K562 (cell line): Measurements from ENCODE around the gene ARL2. TPM values are rescaled to one million over a fixed set of nuclear protein-coding genes. Genes with fewer than 3 reads are reported as not detected.

ENCODE experiments used
- ARHGAP35 ChIP-seq: fragments of 450-650 bp; IDR thresholded peaks from 2 replicates; pipeline ENCODE4 v1.6.1; 2018; ENCODE audit not compliant: partially characterized antibody
- BRCA1 ChIP-seq, 2 experiments: fragments of 450-650 bp in 1 of 2; sonication (generic) in 1 of 2; formaldehyde crosslinking in 1 of 2; IDR thresholded peaks; 2 replicates each; pipeline versions ENCODE4 v1.5.0 to v1.6.1; 2017 to 2020; ENCODE audit warnings: mild to moderate bottlenecking in 1 of 2, missing genetic modification reagents in 1 of 2
- ETV5 ChIP-seq: sonication (generic); formaldehyde crosslinking; IDR thresholded peaks from 2 replicates; pipeline ENCODE4 v1.4.0; 2020; ENCODE audit warnings: low read depth, mild to moderate bottlenecking, missing genetic modification reagents
- ID3 ChIP-seq, 2 experiments: fragments of 250-450 bp in 1 of 2; fragments of 450-650 bp in 1 of 2; sonication (Bioruptor Pico) in 1 of 2; IDR thresholded peaks; 2 replicates each; pipeline versions ENCODE4 v1.6.1 to v1.8.0; 2016 to 2021; ENCODE audit warnings: mild to moderate bottlenecking in 2 of 2, moderate library complexity in 2 of 2, missing compliant biosample characterization in 1 of 2, missing genetic modification characterization in 1 of 2
- REST ChIP-seq, 2 experiments: fragments of 450-650 bp; formaldehyde crosslinking in 1 of 2; IDR thresholded peaks; 2 replicates each; pipeline versions ENCODE4 v1.4.0 to v1.6.1; 2014 to 2020; ENCODE audit warnings: mild to moderate bottlenecking in 2 of 2, borderline replicate concordance in 1 of 2, low read depth in 1 of 2
- SNIP1 ChIP-seq: fragments of 450-650 bp; IDR thresholded peaks from 2 replicates; pipeline ENCODE4 v1.7.1; 2017; ENCODE audit warnings: low read depth, mild to moderate bottlenecking
- polyA plus RNA-seq, 8 experiments: library from polyadenylated mRNA; depleted of rRNA in 4 of 8; stranded (reverse) in 5 of 8; unstranded in 3 of 8; fragments of >200 nt; fragmentation: Nextera tagmentation in 2 of 8; fragmentation: Illumina TruSeq in 1 of 8; extraction: Ambion mirVana in 2 of 8; extraction: Trizol in 1 of 8; gene quantifications; 2 replicates each; pipeline versions ENCODE4 v1.2.1 to v1.2.3, GENCODE V29; 2011 to 2014; ENCODE audit warnings: inconsistent platforms in 1 of 8, missing spikeins in 1 of 8
- total RNA-seq, 7 experiments: library from RNA; depleted of rRNA in 6 of 7; stranded (reverse); fragments of >200 nt in 6 of 7; fragmentation: Illumina TruSeq in 2 of 7; extraction: Trizol in 2 of 7; gene quantifications; 2 replicates each; pipeline versions ENCODE4 v1.2.1 to v1.2.3, GENCODE V29; 2011 to 2021; ENCODE audit warnings: low replicate concordance in 1 of 7

ARL2 gene
- total and polyA plus RNA-seq, 9 of the 15 experiments (the other 6 are each of a cell fraction or from before 2014, with no cell fraction given) = 5.7 to 154 (median 92.2) TPM

- TF ChIP-seq ARHGAP35 (no peak), ETV5 (CRISPR knock-in tag) (peak; percentile 43; the same call in 1 of the 2 replicates), ID3 (CRISPR knock-in tag; IDR thresholded peaks at IDR 0.05) (no peak), ID3 (tag; IDR thresholded peaks at IDR 0.05) (no peak; the same call in 1 of the 2 replicates), BRCA1 (IDR thresholded peaks at IDR 0.05) (no peak), BRCA1 (CRISPR knock-in tag; IDR thresholded peaks at IDR 0.05) (no peak), REST (IDR thresholded peaks at IDR 0.05; ENCODE audit: borderline replicate concordance) (peak; percentile 68), REST (CRISPR knock-in tag; IDR thresholded peaks at IDR 0.05; ENCODE audit: low read depth) (no peak), SNIP1 (peak; percentile 100)
Observed at GRCh38 chr11:65027213-65028067, 13.5 kb downstream of the ARL2 start, which contains the start of gene SNX15 (continued).
